OCI-LY7 (cell line): Measurements from ENCODE around the gene SCAF8.

Experiments used
- EZH2phosphoT487 ChIP-seq: fragments of 200-600 bp; sonication (generic); IDR thresholded peaks from 2 replicates; pipeline ENCODE4 v1.6.1; 2018; ENCODE audit warnings: low read depth, borderline replicate concordance, mild to moderate bottlenecking, mixed run types, antibody characterized with exemption, low read length, moderate library complexity, mixed read lengths
- TF ChIP-seq, protein P1 (sequence below): fragments of 200-600 bp; sonication (generic); conservative IDR thresholded peaks from 2 replicates; pipeline ENCODE4 v1.5.1; 2014; ENCODE audit warnings: mild to moderate bottlenecking, antibody characterized with exemption, low read length, moderate library complexity, mixed read lengths

GRCh38 chr6:154835307-154835706, 102.1 kb downstream of the SCAF8 start:
- TF ChIP-seq, protein P1, sequence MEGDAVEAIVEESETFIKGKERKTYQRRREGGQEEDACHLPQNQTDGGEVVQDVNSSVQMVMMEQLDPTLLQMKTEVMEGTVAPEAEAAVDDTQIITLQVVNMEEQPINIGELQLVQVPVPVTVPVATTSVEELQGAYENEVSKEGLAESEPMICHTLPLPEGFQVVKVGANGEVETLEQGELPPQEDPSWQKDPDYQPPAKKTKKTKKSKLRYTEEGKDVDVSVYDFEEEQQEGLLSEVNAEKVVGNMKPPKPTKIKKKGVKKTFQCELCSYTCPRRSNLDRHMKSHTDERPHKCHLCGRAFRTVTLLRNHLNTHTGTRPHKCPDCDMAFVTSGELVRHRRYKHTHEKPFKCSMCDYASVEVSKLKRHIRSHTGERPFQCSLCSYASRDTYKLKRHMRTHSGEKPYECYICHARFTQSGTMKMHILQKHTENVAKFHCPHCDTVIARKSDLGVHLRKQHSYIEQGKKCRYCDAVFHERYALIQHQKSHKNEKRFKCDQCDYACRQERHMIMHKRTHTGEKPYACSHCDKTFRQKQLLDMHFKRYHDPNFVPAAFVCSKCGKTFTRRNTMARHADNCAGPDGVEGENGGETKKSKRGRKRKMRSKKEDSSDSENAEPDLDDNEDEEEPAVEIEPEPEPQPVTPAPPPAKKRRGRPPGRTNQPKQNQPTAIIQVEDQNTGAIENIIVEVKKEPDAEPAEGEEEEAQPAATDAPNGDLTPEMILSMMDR = no peak
- no peak for TF ChIP-seq EZH2phosphoT487
